ENCODE results near the gene UROD.
A peak's percentile ranks its signal among the peaks of the same experiment; 100 is the strongest.

UROD gene

DNA sequence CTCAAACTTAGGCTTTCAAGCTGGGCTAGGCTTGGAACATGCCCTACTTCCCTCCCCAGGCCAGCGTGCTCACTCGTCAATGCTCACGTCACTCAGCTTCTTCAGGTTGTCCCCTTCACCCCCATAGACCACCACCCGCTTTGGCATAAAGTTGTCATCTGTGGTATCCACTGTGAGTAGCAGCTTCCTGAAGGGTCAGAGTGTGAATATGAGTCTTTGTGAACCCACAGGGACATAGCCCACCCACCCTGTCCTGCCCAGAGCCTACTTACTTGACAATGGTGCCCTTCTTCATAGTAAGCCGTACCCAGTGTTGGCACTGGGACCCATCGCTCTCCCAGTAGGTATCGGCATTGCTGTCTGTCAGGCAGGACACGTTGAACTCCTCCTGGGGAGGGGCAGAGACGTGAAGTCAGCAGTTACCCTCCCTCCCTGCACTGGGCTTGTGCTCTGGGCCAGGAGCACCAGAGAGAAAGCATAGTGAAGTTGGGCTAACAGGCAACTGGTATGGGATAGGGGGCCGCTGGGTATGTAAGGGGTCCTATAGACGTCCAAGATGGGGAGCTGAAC is 2.7 kb upstream of the UROD start:
- DNase-seq = no peak

DNA sequence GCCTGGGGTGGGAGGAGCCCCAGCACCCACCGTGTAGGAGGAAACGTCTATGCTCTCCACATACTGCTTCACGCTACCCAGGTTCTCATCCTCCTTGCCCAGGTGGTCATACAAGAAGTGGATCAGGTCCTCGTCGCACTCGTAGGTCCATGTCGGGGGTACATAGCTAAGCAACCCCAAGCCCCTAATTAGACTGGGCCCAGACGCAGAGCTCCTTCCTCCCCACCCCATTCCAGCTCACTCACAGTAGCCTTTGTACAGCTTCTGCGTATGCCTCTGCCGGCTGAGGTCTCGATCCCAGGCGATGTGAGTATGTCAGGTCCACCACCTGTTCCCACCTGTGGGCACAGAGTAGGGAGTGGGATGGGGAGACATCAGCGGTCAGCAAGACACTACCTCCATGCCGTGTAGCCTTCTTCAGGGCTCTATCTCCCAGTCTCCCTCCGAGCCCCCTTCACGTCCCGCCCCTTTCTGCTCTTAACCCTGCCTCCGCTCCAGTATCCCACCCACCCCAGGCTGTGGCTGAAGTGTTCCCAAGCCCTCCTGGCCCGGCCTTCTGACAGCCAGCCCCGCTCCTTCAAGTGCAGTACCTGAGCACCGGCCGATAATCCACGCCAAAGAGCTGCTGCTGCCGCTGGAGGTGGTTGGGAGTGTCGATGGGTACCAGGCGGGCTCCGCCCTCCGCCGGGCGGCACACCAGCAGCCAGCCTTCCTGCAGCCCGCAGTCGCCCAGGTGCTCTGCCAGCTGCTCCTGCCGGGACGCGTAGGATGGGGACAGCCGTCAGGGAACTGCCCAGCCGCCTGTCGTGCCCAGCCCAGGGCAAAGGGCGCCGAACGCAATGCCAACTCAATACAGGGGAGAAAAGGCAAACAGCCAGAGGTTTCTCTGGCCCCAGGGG is 1.8 kb upstream of the UROD start:
- DNase-seq = no peak

DNA sequence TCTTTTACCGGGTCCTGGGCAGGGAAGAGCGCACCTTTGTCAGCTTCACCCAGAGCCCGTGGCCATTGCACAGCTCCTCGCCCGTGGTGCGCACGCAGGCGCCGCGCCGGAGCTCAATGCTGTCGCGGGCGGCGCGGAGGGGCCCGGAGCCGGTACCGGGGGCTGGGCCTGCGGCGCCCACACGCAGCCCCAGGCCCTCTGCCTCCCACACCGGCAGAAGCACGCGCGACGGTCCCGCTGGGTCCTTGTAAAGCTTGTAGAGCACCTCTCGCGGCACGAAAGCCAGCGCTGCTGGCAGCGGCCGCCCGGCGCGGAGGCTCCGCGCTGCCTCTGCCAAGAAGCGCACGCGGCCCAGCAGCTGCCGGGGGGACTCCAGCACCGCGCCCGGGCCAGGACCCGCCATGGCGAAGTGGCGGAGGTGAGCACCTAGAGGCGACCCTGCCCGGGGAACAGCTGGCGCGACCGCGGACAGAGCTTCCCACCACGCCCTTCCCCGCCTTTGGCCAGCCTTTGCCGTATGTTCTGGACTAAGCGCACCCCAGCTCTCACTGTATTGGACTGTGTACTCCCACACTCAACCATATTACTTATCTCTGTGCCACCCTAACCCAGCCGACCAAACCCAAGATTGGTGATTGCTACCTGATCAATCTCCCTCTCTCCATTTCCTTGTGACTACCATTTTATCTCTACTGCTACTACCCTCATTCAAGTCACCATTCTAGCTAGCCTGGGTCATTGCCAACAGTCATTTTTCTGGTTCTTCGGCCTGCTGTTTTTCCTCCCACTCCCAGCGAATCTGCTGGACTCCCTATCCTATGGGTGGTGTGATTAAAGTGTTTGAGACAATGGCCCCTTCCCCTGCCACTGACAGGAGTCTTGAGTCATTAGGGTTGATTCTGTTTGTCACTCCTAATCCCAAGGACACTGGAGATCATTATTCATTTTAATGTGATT is 921 bp upstream of the UROD start, which contains the start of gene HECTD3:
Gene HECTD3, minus strand, starts transcription at position 470 of the 957 bp plus-strand sequence. Its CDS starts 67 bp downstream, at position 403.
- peak; percentile 68 to 76 for DNase-seq

DNA sequence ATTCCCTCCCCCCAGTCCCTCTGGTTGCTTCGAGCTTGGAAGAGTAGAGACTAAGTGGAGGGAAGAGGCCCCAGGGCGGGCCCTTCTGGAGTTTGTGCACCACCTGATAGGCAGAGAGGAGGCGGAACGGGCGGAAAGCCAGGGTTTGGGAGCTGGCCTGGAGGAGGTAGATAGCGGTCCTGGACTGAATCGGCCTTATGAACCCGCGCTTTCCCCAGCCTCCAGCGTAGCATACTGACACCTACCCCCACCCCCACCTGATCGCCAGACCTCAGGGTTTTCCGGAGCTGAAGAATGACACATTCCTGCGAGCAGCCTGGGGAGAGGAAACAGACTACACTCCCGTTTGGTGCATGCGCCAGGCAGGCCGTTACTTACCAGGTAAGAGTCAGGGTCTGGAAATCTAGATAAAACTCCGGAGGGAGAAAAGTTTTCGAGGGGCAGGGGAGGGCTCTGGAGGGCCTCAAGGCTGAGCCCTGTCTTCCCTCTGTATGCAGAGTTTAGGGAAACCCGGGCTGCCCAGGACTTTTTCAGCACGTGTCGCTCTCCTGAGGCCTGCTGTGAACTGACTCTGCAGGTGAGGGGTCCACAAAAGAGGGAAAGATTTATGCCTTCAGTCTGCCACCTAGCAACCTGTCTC is 705 bp downstream of the UROD start:
- DNase-seq = peak; percentile 7

DNA sequence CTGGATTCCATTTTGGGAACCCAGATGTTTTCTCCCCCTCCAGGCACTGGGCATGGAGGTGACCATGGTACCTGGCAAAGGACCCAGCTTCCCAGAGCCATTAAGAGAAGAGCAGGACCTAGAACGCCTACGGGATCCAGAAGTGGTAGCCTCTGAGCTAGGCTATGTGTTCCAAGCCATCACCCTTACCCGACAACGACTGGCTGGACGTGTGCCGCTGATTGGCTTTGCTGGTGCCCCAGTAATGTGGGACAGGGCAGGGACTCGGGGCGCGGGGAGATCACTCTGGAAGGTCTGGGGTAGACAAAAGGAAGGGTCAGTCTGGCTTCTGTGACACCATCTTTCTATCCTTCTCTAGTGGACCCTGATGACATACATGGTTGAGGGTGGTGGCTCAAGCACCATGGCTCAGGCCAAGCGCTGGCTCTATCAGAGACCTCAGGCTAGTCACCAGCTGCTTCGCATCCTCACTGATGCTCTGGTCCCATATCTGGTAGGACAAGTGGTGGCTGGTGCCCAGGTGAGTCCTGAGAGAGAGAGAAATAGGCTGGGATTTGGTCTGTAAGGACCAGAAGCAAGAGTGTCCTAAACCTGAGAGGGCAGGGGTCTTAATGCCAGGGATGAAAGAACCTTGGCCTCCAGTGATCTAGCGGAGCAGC is 1.6 kb downstream of the UROD start:
- DNase-seq = no peak

DNA sequence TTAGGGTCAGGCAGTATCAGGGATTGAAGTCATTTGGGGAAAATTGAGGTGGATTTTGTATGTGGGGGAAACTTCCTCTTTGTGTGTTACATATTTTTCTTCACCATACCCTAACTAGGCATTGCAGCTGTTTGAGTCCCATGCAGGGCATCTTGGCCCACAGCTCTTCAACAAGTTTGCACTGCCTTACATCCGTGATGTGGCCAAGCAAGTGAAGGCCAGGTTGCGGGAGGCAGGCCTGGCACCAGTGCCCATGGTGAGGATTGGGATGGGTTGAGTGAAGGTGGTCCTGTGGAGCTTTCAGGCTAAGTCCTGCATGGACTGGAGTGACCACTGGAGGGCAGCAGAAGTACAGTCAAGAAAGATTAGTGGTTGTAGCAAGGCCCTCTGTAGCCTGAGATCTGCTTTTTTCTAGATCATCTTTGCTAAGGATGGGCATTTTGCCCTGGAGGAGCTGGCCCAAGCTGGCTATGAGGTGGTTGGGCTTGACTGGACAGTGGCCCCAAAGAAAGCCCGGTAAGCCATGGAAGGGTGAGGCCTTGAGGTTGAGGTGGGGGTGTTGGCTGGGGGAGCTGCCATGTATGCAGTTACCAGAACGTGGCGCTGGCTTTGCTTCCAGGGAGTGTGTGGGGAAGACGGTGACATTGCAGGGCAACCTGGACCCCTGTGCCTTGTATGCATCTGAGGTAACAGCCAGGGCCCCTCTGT is 2.4 kb downstream of the UROD start:
- peak; percentile 80 to 85 for DNase-seq

DNA sequence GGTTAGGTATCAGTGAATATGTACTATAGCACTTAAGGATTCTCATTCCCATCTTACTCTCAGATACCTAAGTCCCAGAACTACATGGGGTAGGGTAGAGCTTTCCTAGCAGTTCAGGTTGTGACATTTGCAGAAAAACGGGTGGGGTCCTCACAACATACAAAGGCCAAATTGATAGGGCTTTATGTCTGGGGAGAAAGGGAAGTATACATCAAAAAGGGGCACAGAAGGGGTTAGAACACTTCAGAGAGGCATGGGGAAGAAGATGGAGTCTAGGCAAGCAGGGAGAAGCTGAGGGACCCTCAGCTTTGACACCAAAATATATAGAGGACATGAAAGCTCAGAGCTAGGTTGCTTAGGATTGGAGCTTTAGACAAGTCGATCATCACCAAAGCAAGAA is 3.6 kb downstream of the UROD start:
- DNase-seq = no peak

DNA sequence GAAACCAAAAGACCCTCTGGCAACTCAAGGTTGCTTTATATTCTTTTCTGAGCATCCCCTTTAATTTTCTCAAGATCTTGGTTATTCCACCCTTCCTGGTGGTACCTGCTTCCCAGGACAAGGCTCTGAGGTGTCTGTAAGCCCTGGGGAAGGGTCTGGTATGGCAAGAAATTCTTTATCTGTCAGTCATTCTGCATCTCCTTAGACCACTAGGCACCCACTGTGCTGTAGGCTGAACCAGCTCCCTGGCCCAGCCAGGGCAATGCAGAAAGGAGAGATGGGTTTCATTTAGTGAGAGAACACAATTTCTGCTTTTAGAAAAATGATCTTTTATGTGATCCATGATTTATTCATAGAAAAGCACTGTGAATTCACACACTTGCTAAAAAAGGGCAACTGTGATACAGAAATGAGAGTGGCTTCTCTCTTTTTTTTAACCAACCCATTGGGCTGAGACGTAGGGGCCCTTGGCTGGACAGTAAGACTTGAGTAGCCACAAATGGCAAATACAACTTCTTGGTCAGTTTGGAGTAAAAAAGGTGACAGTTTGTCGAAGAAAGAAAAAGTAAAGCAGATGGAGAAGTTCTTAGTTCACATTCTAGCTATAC is 4.1 kb downstream of the UROD start:
- no peak for DNase-seq

DNA sequence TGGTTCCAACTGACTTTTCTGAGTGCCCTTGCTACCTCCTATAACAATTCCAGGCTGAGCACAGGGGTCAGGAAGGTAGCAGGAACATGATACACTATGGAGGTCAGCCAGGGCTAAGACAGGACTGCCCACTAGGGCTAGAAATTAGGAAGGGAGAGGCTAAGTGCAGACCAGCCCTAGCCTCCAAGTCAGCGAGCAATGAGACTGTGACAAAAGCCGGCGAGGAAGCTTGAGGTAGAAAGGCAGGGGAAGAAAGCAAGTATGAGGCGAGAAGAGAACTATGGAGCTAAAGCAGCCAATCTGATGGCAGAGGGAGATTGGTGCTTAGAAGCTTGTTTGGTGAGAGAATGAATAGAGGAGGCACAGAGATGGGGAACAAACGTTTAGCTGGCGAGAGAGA is 4.7 kb downstream of the UROD start:
- no peak for DNase-seq

DNA sequence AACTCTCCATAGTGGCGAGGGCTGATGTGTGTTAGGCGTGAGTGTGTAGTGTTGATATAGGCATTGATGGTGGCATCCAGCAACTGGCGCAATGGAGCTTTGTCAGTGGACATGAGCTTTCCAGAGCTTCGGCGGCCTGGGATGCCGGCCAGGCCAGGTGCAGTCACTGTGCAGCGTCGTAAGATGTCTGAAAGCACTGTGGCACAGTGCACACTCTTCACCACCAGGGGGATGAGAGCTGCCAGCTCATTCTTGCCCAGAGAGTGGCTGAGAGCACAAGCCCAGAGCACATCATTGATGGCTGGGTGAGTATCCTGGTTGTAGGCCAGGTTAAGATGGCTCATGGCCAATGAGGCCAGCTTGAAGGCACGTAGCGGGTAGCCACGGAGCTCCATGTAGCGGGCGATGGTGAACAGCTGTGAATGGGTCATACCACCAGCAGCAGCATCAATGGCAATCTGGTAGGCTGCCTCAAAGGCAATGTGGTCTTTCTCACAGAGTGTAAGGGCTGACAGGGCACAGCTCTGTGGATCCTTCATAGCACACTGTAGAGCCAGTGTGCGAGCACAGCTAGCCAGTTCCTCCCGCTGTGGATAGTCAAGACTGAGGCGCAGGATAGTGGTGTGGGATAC is 6.7 kb downstream of the UROD start:
- peak; percentile 55 to 68 for DNase-seq

DNA sequence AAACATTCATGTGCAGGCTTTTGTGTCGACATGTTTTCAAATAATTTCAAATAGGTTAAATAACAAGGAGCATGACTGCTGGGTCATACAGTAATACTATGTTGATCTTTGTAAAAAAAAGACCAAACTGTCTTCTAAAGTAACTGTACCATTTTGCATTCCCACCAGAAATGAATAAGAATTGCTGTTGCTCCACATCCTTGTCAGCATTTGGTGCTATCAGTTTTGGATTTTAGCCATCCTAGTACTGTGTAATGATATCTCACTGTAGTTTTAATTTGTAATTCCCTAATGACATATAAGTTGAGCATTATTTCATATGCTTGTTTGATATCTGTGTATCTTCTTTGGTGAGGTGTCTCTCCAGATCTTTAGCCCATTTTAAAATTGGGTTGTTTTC is 11.6 kb downstream of the UROD start:
- DNase-seq = no peak

DNA sequence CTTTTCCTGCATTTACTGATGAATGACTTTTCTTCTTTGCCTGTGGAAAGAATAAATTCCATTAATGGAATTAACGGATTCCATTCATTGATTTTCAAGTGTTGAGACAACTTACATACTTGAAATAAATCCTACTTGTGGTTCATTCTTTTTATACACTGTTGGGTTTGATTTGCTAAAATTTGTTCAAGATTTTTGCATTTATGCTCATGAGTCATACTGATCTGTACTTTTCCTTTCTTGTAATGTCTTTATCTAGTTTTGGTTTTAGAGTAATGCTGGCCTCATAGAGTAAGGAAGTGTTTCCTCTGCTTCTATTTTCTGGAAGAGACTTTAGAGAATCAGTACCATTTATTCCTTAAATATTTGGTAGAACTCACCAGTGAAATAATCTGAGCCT is 14.4 kb downstream of the UROD start:
- no peak for DNase-seq

DNA sequence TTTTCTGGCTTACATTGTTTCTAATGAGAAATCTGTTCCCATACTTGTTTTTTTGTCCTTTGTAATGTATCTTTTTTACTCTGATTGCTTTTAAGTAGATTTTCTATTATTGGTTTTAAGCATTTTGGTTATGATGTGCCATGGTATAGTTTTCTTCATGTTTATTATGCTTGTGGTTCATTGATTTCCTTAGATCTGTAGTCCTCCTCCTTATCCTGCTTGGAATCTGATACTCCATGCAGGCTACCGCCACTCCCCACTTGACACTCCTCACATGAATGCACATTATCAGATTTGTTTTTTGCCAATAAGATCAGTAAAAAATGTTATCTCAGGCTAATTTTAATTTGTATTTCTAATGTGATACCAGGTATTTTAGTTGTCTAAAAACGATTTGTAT is 20.8 kb downstream of the UROD start:
- no peak for DNase-seq

DNA sequence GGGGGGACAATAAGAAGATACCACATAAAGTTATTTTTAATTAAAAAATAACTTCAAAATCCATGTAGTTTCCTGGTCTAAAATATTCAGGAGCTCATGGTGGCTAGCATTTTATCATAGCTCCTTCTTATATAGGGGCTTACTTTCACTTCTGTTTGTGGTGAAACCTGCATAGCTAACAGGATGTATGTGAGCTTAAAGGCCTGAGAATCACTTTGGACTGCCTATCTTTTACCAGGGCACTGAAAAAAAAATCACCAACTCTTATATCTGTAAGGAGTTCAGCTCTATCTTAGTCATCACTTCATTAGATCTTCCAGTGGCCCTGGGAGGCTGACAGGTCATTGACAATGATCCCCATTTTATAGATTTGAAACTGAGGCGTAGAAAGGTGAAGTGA is 21.3 kb downstream of the UROD start:
- no peak for DNase-seq

DNA sequence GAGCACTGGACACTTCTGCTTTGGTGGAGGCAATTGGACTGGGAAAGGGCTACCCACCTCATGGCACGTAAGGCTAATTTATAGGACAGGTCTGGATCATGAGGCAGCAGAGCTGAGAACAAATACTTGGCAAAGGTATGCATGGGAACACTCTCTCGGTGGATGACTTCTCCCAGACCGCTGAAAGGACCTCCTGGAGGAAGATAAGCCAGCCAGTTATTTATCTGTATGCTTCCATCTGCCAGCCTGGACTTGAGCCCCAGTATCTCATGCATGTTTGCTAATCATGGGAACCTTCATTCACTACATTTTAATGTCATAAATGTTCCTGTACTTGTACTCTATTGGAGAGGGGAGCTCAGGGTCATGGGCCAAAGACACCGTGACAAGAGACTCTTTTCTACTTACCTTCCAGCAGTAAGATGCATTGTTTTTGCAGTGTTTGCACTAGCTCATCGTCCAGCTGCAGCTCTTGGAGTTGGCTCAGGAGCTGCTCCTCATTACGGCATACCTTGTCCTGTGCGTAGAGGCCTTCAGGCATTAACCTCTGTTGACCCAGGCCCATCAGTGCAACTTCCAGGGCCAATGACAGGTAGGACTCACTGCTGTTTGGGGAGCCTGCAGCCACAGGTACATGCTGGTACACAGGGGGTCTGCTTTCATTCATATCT is 23.7 kb downstream of the UROD start:
- no peak for DNase-seq

DNA sequence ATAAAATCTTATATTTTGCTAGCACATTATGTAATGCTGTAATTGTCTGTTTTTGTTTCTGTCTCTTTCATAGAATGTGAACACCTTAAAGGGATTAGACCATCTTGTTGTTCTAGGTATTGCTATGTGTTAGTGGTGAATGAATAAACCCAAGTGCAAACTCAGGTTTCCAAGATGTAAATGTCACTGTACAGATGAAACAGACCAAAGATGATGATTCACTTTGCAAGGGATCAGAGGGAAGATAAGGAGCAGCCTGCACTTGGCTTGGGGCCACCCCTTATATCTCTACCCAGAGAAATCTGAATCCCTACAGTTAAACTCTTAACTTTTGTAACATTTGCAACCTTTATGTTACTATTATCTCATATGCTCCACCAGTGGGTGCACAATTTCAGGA is 25.4 kb downstream of the UROD start:
- DNase-seq = no peak

DNA sequence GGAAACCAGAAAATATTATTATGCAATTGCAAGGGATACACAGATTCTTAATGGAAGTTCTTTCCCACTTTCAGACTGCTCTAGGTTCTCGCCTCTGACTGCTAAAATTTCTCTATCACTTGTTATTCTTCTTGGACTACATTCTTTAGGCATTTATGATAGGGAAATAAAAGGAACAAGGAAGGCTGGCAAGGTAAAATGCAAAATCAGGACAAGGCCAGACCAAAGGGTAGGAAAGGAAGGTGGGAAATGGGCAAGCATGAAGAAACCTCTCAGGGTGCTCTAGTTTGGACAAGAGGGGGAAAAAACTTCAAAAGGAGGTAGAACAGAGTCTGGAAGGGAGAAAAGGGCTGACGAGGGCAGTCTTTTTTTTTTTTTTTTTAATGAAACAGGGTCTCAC is 26.2 kb downstream of the UROD start:
- DNase-seq = no peak

DNA sequence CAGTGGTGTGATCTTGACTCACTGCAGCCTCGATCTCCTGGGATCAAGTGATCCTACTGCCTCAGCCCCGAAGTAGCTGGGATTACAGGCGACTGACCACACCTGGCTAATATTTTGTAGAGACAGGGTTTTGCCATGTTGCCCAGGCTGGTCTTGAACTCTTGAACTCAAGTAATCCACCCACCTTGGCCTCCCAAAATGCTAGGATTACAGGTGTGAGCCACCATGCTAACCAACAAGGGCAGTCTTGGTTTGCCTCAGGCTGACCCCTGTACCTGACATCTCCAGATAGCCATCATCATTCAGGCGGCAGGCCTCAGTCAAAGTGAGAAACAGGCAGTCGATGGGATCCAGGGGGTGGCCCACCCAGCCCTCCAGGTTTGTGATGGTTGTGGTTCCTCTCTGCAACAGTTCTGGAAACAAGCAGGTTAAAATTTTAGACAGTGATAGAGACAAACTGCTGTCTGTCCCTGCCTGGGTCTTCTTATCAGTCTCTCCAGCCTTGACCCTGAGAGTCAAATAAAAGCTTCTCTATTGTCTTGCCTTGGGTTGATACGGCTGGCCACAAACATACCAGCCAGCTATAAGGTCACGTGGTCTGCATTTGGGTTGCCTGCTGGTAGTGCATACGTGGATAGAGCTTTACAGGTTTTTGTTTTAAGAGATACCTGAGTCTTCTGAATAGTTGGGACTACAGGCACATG is 26.8 kb downstream of the UROD start:
- DNase-seq = no peak

DNA sequence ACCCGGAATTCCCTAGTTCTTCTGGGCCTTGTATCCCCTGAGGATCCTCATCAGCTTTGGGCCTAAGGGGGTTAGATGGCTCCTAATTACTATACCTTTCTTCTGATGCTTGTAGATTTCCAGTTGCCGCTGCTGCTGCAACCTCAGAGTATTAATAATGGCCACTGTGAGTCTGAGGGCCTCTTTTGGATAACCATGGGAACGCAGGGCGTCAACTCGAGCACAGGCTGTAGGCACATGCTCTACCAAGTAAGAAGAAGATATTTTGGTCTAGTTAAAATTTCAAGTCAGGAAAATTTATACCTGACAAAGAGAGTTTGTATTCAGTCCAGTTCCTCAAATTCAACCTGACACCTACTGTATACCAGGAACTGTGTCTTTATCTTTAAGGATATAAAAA is 28.2 kb downstream of the UROD start:
- DNase-seq = no peak

All from CD4-positive, alpha-beta T cell treated with Interleukin-1 beta for 1 hour (primary cell).